HepG2 (cell line): ENCODE results near the gene RAB36. TPM values are rescaled to one million over a fixed set of nuclear protein-coding genes. Genes with fewer than 3 reads are reported as not detected.

Source experiments
- ATAC-seq: fragments of 200-7000 bp; cut with Tn5 transposase; 3 replicates; pipeline ENCODE4 v1.9.1; 2020; ENCODE audit warnings: mild to moderate bottlenecking, moderate library complexity
- BruUV-seq: library from RNA; stranded (reverse); fragments of 400-500 nt; replicated peaks from 2 replicates; lab custom pipeline; 2021; lab: Mats Ljungman, UMichigan
- CTCF ChIA-PET: fragments of 300-600 bp; formaldehyde crosslinking; extraction: SDS; loops from one replicate; lab custom pipeline; 2021; ENCODE audit warnings: low total read pairs, inconsistent platforms, low intra/inter-chr PET ratio; lab: Yijun Ruan, JAX
- POLR2A ChIA-PET: fragments of 350-600 bp; sonication (Branson Sonifier 250); formaldehyde crosslinking; loops from one replicate; lab custom pipeline; 2020; ENCODE audit warnings: antibody characterized with exemption, inconsistent platforms; lab: Yijun Ruan, JAX
- DNase-seq: peaks from one replicate; pipeline ENCODE4 v3.0.0-alpha.2; 2015; ENCODE audit warnings: low spot score
- FAIRE-seq: peaks from 3 replicates; lab custom pipeline; 2011; peaks lifted over from hg19 to GRCh38; lab: Jason Lieb, UNC
- H2AFZ ChIP-seq: one replicate; pipeline ENCODE4 v1.6.1; 2011; ENCODE audit warnings: low read length, inconsistent platforms
- H3K27ac ChIP-seq: fragments of 300-600 bp; 3 replicates; pipeline ENCODE4 v1.8.0; 2011; ENCODE audit warnings: mixed run types, mild to moderate bottlenecking, mixed read lengths, low read length, inconsistent platforms; ENCODE audit not compliant: insufficient read depth; ENCODE audit errors: extremely low read length
- H3K27me3 ChIP-seq, 2 experiments: fragments of 200-600 bp in 1 of 2; 2 replicates in 1 of 2; 3 replicates in 1 of 2; pipeline versions ENCODE4 v1.6.0 to v1.8.0; 2011; ENCODE audit warnings: low read length in 2 of 2, mild to moderate bottlenecking in 2 of 2, moderate library complexity in 2 of 2, inconsistent platforms in 1 of 2; ENCODE audit not compliant: insufficient read depth in 2 of 2, control insufficient read depth in 1 of 2
- H3K36me3 ChIP-seq, 2 experiments: fragments of 200-600 bp in 1 of 2; replicated peaks in 1 of 2; 2 replicates in 1 of 2; 3 replicates in 1 of 2; pipeline versions ENCODE4 v1.5.1 to v1.8.0; 2011; ENCODE audit warnings: low read length in 2 of 2, inconsistent platforms in 1 of 2; ENCODE audit not compliant: insufficient read depth in 2 of 2, control insufficient read depth in 1 of 2
- H3K4me1 ChIP-seq: 2 replicates; pipeline ENCODE4 v1.5.1; 2012; ENCODE audit warnings: low read length, inconsistent platforms; ENCODE audit not compliant: insufficient read depth
- H3K4me2 ChIP-seq: 2 replicates; pipeline ENCODE4 v1.6.0; 2011; ENCODE audit warnings: low read depth, low read length, inconsistent platforms
- H3K4me3 ChIP-seq, 3 experiments: fragments of 200-600 bp in 1 of 3; sonication (generic), shearing (Covaris generic) in 1 of 3; replicated peaks in 1 of 3; 2 replicates each; pipeline ENCODE4 v1.5.1; 2011 to 2016; ENCODE audit warnings: low read length in 3 of 3, inconsistent platforms in 2 of 3, low read depth in 2 of 3, mild to moderate bottlenecking in 2 of 3, control low read depth in 1 of 3, mixed read lengths in 1 of 3; ENCODE audit not compliant: insufficient read depth in 1 of 3
- H3K79me2 ChIP-seq: one replicate; pipeline ENCODE4 v1.6.1; 2011; ENCODE audit warnings: low read length, inconsistent platforms; ENCODE audit not compliant: insufficient read depth
- H3K9ac ChIP-seq: 2 replicates; pipeline ENCODE4 v1.6.0; 2011; ENCODE audit warnings: mild to moderate bottlenecking, low read depth, low read length, inconsistent platforms; ENCODE audit not compliant: insufficient read depth
- H3K9me3 ChIP-seq: 2 replicates; pipeline ENCODE4 v1.5.1; 2012; ENCODE audit warnings: mild to moderate bottlenecking, low read length
- H4K20me1 ChIP-seq: 2 replicates; pipeline ENCODE4 v1.6.0; 2011; ENCODE audit warnings: inconsistent platforms, mild to moderate bottlenecking, low read length, moderate library complexity; ENCODE audit not compliant: insufficient read depth
- ERF ChIP-seq: IDR thresholded peaks from 2 replicates; pipeline ENCODE4 v1.6.1; 2018; ENCODE audit warnings: missing biosample characterization, missing genetic modification reagents
- RAD51 ChIP-seq: fragments of 450-650 bp; IDR thresholded peaks from 2 replicates; pipeline ENCODE4 v1.6.1; 2016; ENCODE audit warnings: borderline replicate concordance
- ZNF572 ChIP-seq: sonication (generic); formaldehyde crosslinking; IDR thresholded peaks from 2 replicates; pipeline ENCODE4 v1.5.1; 2020; ENCODE audit warnings: mild to moderate bottlenecking, missing genetic modification reagents
- WGBS: methylation state at CpG from one replicate; pipeline ENCODE4 v1.1.6; 2017; ENCODE audit warnings: low lambda C conversion rate; 5-methylcytosine and 5-hydroxymethylcytosine counted together
- in situ Hi-C: cut with HindIII; loops from 2 replicates; pipeline ENCODE4 v1.10.0; 2017; ENCODE audit warnings: low pct_unique_long_range_greater_than_20kb; ENCODE audit not compliant: extremely low pct_ligation_motif_present
- intact Hi-C: fragments of 100-400 bp; cut with micrococcal nuclease; formaldehyde crosslinking; loops from one replicate; pipeline ENCODE4 v1.10.0; 2022; ENCODE audit not compliant: unreplicated experiment
- polyA plus RNA-seq, 8 experiments: library from polyadenylated mRNA; depleted of rRNA in 3 of 8; stranded (reverse) in 7 of 8; unstranded in 1 of 8; fragments of >200 nt; fragmentation: Illumina TruSeq in 4 of 8; extraction: Trizol in 4 of 8; gene quantifications; 2 replicates each; pipeline versions ENCODE4 v1.2.1 to v1.2.3, GENCODE V29; 2011 to 2016; ENCODE audit warnings: low read depth in 4 of 8, missing spikeins in 1 of 8, mixed read lengths in 1 of 8; ENCODE audit not compliant: insufficient read depth in 1 of 8
- total RNA-seq, 5 experiments: library from RNA; depleted of rRNA; stranded (reverse); fragments of >200 nt; fragmentation: Illumina TruSeq; extraction: Trizol; gene quantifications; 2 replicates each; pipeline ENCODE4 v1.2.3, GENCODE V29; 2016; ENCODE audit warnings: low read depth in 1 of 5
- TF ChIP-seq, protein P1 (sequence below): sonication (generic); formaldehyde crosslinking; IDR thresholded peaks from 2 replicates; pipeline ENCODE4 v1.4.0; 2020; ENCODE audit warnings: missing genetic modification reagents, low read depth, mild to moderate bottlenecking, borderline replicate concordance

The RAB36 gene
- total and polyA plus RNA-seq, 2 of the 13 experiments (the other 11 are each of a cell fraction or from before 2014, with no cell fraction given) = 0.24 to 0.86 TPM

DNA sequence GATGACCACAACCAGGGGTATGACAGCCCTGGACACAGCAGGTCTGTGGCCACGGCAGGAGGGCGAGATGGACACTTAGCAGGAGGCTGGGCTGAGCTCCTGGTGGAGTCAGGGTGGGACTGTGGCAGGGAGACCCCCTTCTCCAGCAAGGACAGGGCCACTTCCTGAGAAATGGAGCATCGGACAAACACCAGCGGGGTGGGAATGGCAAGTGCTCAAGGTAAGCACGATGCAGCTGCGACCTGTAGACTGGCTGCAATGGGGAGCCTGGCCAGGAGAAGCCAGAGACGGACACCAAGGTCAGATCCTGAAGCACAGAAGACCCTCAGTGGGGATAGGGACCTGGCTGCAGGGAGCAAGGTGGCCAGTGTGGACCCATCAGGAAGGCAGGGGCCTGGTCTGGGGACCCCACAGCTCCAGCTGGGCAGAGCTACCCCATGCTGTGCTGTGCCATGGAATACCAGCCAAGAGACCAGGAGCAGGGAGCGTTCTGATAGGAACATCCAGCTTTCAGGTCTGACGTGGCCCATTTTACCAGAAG lies 32.7 kb upstream of the RAB36 start:
- ATAC-seq (no peak), DNase-seq (no peak), FAIRE-seq (no peak)
- ChIA-PET CTCF (no interaction called here), POLR2A (no interaction called here)
- no TSS peak for BruUV-seq
- in situ Hi-C loops = no loop called here
- Histone ChIP-seq H2AFZ (no peak overlapping the region), H3K27ac (no peak overlapping the region), H3K4me2 (no peak overlapping the region), H4K20me1 (no peaks in the 10 kb centered on the region), H3K9ac (no peak overlapping the region), H3K4me1 (no peaks in the 10 kb centered on the region), H3K4me3 (no peak overlapping the region), H3K27me3 (no peaks in the 10 kb centered on the region), H3K9me3 (no peaks in the 10 kb centered on the region), H3K79me2 (no peaks in the 10 kb centered on the region), H3K36me3 (peaks cover 2 to 11% of the 10 kb centered on the region in 2 experiments; a peak in 3 of 5 replicates)
- 99% methylated on average over 7 of the region's 9 CpGs for WGBS
- intact Hi-C loops = no loop called here
- TF ChIP-seq ERF (CRISPR knock-in tag) (no peak), RAD51 (no peak)
- TF ChIP-seq, protein P1, sequence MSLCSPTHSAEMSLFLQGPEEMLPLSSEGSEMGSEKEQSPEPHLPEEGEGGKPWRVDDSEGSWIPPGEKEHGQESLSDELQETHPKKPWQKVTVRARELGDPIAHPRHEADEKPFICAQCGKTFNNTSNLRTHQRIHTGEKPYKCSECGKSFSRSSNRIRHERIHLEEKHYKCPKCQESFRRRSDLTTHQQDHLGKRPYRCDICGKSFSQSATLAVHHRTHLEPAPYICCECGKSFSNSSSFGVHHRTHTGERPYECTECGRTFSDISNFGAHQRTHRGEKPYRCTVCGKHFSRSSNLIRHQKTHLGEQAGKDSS (CRISPR knock-in tag) = no peak

- POLR2A ChIA-PET = interaction anchor here (1.3 kb wide), 1 partner anchor 37 kb away, joined by 5 read pairs; no protein-coding TSS in a partner anchor
- no peak overlapping the region for H3K9ac ChIP-seq
- 100% methylated on average over 10 of the region's 14 CpGs for WGBS
These were observed 32.0 kb upstream of the RAB36 start for GRCh38 chr22:23113067-23113846.

More at GRCh38 chr22:23113067-23113846, 32.0 kb upstream of the RAB36 start:
- TF ChIP-seq ZNF572 (CRISPR knock-in tag) = no peak
- TF ChIP-seq, all 625 proteins: peak for 0
- no peak for ATAC-seq
- CTCF ChIA-PET = no interaction called here
- Histone ChIP-seq H3K27ac (no peak overlapping the region), H3K4me3 (no peak overlapping the region), H3K27me3 (no peaks in the 10 kb centered on the region), H3K36me3 (peaks cover 2 to 11% of the 10 kb centered on the region in 2 experiments; a peak in 3 of 5 replicates), H3K79me2 (no peaks in the 10 kb centered on the region), H3K4me2 (no peak overlapping the region), H2AFZ (no peak overlapping the region), H3K4me1 (no peaks in the 10 kb centered on the region), H3K9me3 (no peaks in the 10 kb centered on the region), H4K20me1 (no peaks in the 10 kb centered on the region)
- no peak for FAIRE-seq
- in situ Hi-C loops (no loop called here), intact Hi-C loops (no loop called here)
- DNase-seq = no peak
- BruUV-seq = no TSS peak
